GM18511 (cell line): Measurements from ENCODE around the gene TMEM47.

Experiments used
- ATAC-seq: cut with Tn5 transposase; IDR thresholded peaks from one replicate; pipeline ENCODE4 v1.9.1; 2021; ENCODE audit warnings: mild to moderate bottlenecking, moderate library complexity; ENCODE audit not compliant: unreplicated experiment

TMEM47 gene

DNA sequence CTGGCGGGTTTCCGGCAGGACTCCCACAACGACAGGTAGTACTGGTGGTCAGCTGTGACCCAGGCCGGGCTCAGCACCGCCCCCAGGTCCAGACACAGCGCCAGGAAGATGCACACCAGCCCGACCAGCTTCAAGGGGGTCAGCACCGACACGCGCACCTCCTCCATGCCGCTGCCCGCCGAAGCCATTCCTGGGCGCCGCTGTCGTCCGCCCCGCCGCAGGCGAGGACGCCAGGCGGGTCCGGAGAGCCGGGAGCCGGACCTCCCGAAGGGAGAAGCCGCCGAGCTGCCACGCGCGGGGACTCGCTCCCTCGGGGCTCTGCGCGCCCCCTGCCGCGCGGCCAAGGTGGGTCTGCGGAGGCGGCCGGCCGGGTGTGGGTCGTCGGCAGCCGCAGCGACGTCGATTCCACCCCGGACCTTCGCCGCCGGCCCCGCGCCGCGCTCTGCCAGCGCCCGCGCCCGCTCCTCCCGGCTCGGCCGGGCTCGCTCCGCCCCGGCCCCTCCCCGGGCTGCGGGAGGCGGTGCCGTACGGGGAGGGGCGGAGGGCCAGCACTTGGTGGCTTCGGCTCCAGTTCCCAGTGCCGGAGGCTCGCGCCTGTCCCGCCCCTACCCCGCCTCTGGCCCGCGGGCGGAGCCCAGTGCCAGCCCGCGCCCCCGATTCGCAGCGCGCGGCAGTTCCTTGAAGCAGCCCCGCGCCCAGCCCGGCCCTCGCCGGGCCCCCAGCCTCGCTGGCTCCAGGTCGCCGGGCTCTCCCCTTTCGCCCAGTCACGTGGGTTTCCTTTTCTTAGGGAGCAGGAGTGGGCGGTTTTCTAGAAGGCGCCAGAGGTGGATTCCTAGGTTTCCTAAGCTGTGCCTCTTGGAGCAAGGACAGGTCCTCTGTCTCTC is at the start of gene TMEM47:
Gene TMEM47, minus strand, starts transcription at position 444 of the 884 bp plus-strand sequence. Its CDS starts 256 bp downstream, at position 188.
- ATAC-seq = no peak

DNA sequence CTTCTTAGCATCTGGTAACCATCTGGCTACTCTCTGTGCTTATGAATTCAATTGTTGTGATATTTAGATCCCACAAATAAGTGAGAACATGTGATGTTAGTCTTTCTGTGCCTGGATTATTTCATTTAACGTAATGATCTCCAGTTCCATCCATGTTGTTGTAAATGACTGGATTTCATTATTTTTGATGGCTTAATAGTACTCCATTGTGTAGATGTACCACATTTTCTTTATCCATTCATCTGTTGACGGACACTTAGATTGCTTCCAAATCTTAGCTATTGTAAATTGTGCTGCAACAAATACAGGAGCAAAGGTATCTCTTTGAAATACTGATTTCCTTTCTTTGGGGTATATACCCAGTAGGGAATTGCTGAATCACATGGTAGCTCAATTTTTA is 30.0 kb upstream of the TMEM47 start:
- ATAC-seq = no peak

DNA sequence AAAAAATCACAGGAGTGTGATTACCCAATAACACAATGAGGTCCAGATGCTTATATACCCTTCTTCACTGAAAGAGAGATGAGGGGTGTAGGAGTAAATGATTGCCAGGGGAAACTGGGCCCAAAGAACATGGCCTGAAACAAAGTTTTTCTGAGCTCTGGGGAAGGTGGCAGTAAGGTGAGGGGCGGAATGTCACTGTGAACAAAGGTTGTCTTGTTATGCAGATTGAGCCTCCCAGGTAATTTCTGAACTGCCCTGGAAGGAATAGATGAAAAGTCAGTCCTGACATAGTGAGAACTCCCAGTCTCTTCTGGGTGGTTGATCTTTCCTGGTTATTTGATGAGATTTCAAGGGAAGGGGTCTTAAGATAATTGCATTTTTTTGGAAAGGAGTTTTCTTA is 2.5 kb upstream of the TMEM47 start:
- ATAC-seq = no peak

DNA sequence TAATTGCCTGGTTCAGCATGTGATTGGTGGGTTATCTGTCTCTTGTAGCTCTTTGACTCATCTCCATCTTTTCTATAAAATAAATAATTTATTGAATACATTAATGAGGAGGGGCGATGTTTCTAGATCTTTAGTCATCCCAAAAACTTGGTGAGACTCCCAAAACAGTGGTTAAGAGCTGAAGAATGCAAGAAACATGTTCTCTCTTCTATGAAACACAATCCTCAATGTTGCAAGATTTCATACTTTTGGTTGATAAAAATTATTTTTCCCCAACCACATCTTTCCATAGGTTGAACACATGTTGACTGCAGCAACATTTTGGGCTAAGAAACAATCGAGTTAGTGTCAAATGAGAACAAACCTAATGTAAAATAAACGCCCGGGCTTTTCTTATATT is 1.2 kb upstream of the TMEM47 start:
- no peak for ATAC-seq

DNA sequence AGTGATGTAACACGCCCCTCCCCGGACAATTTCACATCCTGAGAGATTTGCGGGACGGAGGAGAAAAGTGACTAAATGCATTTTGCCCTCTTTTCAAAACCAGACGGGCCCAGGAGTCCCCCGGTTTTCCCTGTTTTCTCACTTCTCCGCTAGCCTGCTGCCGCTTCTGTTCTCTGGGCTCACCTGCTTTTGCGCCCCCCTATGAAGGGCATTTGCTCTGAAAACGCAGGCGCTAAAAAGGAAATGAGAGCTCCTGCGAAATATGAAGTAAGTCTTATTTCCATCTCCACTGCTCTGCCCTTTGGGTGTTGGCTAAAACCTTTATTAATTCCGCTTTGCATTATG is 613 bp upstream of the TMEM47 start:
- no peak for ATAC-seq

DNA sequence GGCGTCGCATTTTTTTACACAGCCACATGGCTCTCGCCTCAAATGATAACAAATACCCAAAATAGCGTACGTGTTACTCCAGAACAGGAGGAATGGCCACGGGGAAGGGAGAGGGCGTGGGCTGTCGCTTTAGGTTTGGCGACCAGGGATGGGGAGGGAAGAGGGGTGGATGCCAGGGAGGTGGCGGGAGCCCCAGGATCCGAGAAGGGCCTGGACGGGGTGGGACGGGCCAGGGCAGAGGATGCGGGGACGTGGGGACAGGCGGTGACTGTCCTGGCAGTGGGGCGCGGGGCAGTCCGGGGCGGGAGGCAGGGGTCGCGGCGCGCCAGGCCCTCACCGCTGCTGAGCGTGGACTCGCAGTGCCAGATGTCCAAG is 631 bp downstream of the TMEM47 start:
- no peak for ATAC-seq

DNA sequence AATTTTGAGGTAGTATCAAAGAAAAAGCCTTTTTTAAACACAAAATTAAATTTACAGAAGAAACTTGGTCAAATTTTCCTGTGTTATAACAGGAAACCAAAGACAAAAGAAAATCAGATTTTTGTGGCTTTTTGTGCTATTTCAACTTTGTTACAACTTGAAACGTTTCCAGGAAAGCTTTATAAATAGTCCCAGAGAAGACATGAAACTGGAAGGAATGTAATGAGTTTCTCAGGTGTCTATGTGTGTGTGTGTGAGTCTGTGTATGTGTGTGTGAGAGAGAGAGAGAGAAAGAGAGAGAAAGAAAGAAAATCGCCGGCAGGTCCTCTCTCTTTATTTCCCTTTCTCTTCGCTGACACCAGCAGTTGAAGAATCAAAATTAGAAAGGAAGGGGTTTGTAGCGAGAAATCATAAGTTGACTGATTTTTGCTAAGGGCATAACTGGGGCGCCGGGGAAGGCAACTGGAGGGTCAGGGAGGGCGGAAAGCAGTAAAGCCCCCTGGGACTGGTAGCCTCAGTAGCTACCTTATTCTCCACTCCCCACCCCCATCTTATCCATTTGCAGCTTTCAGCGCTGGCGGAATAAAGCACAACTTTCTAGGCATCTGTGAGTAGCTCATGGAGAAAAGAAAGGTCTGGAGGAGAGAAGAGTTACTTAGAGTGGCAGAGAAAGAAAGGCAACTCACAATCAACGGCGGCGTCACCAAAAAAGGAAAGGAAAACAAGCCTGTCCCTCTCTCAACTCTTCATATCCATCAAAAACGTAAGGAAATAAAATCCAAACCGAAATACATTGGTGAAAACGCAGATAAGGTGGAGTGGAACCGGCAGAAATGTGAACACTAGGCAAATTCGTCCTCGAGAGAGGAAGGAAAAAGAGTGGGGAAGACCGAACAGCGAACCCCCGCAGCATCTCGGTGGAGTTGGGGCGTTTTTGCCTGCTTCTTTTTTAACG is 1.3 kb downstream of the TMEM47 start:
- no peak for ATAC-seq

DNA sequence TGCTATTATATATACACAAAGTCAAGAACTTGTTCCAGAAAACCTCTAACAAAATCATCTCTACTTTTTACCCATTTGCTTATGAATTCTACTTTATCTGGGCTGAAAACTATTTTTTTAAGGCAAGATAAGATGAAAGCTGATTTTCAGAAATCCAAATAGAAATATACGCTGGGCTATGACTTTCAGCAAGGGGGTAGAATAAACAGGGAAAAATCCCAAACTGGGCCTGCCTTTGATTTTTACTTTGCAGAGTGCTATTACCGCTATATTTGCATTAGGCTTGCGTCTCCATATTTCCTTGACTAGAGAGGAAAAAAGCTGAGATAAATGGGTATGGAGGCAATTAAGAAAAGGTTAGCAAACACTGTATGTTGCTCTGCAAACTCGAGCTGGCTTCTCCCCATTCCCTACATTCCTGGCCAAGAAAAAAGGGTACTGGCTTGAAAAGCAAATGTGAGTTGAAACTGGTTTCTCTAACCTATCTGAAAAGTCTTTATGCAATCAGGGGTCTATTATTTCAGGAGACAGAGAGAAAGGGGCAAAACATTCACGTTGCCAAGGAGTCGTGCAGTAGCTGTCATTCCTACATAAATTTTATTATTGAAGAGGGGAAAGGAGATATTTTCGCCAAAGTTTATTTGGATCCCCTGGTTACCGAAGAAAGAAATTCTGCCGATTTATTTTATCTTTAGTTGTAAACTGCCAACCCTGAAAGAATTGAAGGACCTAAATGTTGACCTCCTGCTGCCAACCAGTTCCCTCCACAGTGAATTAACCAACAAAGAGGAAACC is 2.2 kb downstream of the TMEM47 start:
- ATAC-seq = no peak

DNA sequence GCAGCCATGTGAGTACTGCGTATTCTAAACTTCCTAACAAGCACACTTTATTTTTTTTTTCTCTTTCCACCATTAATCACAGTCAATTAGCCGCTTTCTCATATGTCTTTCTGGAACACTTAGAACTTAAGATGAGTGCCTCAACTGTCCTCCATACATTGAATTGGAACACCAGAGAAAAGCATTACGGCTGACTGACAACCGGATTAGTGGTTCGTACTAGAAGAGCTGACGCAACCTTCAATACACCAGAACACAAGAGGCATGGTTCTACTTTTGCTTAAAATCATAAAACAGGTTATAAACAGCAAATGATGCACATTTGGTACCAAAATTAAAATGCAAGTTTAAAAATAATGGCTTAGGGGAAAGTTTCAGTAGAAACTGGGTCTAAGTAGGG is 3.3 kb downstream of the TMEM47 start:
- no peak for ATAC-seq

DNA sequence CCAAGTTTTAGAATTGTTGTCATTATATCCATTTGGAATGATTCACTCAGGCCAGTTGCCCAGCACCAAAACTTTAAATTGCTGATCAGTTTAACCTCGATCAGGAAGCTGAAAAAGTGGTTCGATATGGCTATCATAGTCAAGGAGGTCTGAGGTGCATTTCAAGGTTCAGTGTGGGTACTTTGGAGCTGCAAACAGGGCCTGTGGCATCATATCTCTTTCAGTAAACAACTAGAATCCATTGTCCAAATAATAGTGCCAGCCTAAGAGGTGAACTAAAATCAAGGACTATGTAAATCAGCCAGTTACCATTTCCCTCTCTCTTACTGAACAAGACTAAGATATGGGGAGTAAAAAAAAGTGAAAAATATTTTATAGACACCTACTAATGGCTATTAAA is 14.2 kb downstream of the TMEM47 start:
- no peak for ATAC-seq

DNA sequence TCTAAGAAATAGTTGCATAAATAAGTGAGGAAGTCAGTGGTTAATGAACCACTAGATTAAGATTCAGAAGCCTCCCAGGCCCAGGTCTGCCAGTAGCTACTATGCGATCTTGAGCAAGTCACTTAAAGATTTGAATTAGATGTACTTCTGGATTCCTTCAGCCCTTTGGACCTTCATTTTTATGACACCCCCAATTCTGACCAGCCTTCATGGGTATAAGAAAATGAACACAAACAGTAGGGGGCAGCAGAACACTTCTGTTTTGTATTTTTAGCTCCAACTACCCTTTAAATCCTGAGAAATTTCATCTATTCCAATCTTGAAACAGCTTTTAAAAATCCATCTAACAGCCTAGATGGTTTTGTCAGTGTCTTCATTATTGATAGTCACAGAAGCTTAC is 19.0 kb downstream of the TMEM47 start:
- no peak for ATAC-seq

DNA sequence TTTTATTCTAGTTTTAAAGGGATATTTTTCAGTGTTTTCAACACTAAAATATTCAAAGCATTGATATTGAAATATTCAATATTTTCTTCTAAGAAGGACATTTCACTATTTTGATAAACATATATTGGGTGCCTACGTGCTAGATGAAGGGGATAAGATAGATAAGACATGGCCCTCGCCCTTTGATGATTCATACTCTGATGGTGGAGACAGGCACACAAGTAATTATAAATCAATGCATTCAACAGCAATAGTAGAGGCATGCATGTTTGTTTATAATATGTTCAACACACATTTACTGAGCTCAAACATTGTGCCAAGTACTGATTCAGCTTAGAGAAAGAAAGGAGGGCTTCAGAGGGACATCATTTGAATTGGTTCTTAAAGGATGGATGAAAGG is 22.7 kb downstream of the TMEM47 start:
- no peak for ATAC-seq

DNA sequence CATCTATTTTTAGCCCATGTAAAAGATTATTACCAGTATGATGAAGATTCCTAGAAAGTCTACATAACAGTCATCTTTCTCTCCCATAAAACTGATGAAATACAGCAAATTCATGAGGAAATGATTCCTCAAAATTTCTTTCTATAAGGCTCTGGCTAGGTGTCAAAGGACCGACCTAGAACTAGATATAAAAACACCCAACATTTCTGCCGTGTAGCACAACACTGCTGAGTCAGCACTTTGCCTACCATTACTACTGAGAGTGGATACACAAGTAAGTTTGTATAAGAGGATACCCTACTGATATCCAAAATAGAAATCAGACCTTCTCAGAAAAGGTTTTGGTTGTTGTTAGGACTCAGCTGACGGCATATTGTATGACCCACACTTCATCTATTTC is 24.7 kb downstream of the TMEM47 start:
- ATAC-seq = no peak

DNA sequence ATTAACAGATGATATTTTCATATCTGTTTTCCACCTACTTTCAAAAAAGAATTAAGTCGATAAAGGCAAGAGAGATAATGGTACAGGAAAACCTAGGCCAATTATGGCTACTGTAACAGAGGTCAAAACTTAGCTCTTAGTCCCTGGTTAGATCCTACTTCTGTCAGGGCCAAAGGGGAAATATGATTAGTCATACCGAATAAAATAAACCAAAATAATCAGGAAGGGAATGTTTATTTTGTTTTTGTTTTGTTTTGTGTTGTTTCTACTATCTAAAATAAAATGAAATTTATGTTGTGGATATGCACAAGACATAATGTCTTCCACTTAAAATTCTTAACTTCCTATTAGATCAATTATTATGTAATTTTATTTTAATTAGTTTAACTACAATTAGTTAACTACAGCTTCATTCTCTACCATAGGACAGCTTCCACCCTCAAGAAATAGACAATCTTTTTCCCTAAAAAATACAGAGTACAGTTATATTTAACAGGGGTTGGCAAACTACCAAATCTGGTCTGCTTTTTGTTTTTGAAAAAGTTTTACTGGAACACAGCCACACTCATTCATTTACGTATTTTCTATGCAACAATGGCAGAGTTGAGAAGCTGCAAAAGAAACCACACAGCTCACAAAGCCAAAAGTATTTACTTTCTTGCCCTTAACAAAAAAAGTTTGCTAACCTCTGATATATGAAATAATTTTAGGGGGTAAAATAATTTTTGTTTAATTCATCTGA is 25.4 kb downstream of the TMEM47 start:
- ATAC-seq = no peak

DNA sequence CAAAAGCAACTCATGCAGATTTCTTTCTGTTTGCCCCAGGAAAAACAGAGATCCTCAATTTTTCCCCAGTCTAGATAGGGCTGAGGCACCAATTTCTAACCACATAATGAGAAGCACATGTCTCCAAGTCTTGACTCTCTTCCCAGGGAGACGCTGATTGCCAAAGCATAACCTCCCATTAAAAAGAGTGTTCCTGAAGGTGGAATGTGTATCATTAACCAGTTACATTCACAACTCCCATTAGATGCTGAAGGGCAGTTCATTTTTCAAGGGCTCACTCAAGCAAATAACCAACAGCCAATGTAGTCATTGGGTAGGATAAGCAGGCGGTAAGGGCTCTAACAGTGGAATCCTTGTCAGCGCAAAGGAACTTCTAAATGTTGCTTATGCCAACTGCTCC is 27.5 kb downstream of the TMEM47 start:
- no peak for ATAC-seq

DNA sequence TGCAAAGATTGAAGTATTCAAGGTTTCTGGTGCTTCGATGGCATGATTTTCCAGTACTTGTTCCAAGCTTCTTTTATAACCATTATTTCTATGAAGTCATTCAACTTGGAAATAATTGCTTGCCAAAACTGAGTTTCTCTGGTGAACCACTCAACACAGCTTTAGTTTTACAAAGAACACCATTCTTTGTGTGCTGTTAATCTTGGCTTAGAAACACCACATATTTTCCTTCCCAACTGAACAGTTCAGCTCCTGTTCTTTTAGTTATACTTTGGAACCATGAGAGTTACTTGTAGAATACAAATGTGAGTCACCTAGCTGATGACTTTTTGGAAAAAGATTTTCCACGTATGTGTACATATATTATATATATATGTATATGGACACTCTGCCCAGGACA is 32.7 kb downstream of the TMEM47 start:
- ATAC-seq = no peak

DNA sequence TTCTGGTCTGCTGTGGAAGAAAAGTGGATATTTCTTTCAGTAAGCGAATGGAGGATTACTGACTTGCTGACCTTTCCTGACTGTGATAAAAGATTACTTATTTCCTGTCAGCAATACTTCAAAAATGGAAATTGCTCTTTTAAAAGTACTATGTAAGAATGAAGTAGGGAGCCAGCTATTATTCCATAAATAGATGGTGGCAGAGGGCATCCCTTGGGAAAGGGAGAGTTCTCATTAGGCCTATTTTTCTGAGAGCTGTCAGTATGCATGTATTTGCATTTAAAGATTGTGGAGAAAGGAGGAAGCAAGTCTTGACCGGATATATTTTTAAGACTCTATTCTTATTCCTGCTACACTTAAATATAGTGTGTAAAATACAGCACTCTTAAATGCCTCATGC is 37.2 kb downstream of the TMEM47 start:
- ATAC-seq = no peak

DNA sequence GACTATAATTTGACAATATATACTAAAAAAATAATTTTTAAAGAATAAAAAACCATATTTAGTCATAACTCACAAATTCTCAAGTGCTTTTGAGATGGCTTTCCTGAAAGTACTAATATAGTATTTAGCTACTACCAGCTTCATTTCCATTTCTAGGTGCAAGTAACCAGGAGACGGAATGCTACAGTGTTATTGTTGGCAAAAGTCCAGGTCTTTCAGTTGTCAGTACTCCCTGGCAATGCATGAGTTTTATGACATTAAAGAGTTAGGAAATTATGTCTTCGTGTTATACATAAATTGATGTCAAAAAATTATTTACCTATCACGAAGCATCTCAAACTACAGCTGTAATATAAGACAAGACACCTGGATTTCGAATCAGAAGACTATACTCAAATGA is 45.0 kb downstream of the TMEM47 start:
- ATAC-seq = no peak

DNA sequence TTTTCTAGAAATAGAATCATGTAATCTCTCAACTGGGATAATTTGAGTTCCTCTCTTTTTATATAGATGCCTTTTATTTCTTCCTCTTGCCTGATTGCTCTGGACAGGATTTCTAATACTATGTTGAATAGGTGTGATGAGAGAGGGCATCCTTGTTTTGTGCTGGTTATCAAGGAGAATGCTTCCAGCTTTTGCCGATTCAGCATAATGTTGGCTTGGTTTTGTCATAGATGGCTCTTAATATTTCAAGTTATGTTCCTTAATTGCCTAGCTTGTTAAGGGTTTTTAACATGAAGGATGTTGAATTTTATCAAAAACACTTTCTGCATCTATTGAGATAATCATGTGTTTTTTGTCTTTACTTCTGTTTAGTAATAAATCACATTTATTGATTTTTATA is 58.7 kb downstream of the TMEM47 start:
- no peak for ATAC-seq

DNA sequence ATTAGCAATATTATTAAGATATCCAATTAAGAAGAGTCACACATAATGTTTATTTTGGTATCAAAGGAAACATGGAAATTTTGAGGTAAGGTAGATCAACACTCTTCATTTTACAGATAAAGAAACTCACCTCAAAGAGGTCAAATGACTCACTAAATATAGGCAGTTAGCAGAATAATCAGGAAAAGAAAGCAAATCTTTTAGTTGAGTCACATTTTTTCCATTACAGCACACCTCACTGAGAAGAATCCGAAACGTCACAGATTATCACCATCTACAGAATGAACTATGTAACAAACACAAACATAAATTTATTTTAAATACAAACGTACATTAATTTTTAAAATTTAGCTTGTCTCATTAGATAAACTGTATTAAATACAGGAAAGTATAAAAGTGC is 70.1 kb downstream of the TMEM47 start:
- no peak for ATAC-seq
